ENCODE measurements around the gene SKOR1. TPM values are rescaled to one million over a fixed set of nuclear protein-coding genes. Genes with fewer than 3 reads are reported as not detected.
A peak's percentile ranks its signal among the peaks of the same experiment; 100 is the strongest.

SKOR1 gene
- under 1 TPM; 0.16 to 0.29 (median 0.25) TPM for polyA plus RNA-seq (ENCODE audit: insufficient read length in 3 of 3)

GRCh38 chr15:67824976-67825880, at the start of gene SKOR1:
TSS of gene SKOR1 (plus strand) at chr15:67825509. CDS start at chr15:67825603, 94 bp downstream.
- no peak for DNase-seq (ENCODE audit: low read depth in 3 of 3, low spot score in 2 of 3)

GRCh38 chr15:67775998-67776397, 49.3 kb upstream of the SKOR1 start:
- DNase-seq (ENCODE audit: low read depth in 3 of 3, low spot score in 2 of 3) = no peak

DNA sequence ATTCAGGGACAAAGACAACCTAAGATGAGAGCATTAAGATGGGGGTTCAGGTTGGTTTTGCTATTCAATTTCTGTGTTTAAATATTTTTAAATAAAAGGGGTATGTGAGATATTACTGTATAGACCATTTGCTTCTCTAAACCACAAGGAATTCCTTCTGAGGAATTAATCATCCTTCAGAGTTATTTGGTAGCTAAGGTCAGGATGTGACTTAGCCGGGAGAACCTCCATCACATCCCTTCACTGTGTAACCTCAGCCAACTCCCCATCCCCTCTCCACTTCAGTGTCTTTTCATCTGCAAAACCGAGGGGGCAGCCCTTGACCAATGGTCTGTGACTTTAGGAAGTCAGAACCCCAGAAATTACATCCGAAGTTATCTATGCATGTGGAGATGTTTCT, 48.7 kb upstream of the SKOR1 start:
- no peak for DNase-seq (ENCODE audit: low read depth in 3 of 3, low spot score in 2 of 3)

- no peak for DNase-seq (ENCODE audit: low read depth in 3 of 3, low spot score in 2 of 3)
Measured at GRCh38 chr15:67777071-67777470, 48.2 kb upstream of the SKOR1 start.

- no peak for DNase-seq (ENCODE audit: low read depth in 3 of 3, low spot score in 2 of 3)
Measured at GRCh38 chr15:67777773-67778172, 47.5 kb upstream of the SKOR1 start.

DNA sequence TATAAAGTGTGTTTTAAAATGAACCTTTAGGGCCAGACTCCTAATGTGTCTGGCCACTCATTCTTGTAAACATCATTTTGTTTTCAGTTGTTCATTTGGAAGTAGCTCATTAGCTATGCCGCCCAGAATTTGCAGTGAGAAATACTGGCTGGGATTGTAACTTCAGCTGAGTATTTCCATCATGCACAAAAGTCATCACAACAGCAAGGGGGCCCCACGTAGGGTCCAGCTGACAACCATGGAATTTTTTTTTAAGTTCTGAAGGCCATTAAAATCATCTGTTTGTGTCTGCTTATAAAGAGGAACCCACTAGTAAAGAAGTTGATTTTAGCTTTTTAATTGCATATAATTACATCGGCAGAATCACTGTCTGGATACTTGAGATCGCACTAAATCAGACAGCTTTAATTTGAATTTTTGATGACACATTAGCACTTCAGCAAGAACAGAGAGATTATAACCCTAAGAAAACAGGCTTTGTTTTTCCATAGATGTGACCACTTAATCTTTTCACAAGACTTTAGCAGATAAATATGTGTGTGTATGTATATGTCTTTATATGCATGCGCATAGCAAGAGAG, 46.3 kb upstream of the SKOR1 start:
- DNase-seq (ENCODE audit: low read depth in 3 of 3, low spot score in 2 of 3) = no peak

DNA sequence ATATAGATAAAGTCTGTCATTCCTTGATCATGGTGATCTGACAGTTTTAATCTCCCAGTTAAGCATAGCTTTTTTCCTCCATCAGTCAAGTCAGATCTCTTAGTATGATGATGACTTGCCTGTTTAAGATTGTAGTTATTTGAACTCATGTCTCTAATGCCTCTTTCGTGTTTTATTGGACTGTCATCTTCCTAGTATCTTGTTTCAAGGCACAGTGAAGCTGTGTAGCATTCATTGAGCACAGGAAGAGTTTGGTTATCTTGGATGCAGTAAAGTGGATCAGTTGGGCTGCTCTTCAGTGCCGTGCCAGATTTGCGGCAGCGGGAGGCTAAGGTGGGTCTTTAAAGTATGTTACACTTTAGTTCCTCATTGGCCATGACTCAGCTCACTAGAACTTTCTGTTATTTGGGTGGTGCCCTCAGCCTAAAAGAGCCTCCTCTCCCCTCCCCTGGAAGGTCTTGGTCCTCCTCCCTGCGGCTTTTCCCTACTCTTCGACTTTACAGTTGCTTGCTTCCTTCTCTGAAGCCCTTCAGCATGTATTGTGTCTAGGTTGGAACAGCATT, 45.7 kb upstream of the SKOR1 start:
- DNase-seq (ENCODE audit: low read depth in 3 of 3, low spot score in 2 of 3) = no peak

GRCh38 chr15:67781061-67781460, 44.2 kb upstream of the SKOR1 start:
- no peak for DNase-seq (ENCODE audit: low read depth in 3 of 3, low spot score in 2 of 3)

DNA sequence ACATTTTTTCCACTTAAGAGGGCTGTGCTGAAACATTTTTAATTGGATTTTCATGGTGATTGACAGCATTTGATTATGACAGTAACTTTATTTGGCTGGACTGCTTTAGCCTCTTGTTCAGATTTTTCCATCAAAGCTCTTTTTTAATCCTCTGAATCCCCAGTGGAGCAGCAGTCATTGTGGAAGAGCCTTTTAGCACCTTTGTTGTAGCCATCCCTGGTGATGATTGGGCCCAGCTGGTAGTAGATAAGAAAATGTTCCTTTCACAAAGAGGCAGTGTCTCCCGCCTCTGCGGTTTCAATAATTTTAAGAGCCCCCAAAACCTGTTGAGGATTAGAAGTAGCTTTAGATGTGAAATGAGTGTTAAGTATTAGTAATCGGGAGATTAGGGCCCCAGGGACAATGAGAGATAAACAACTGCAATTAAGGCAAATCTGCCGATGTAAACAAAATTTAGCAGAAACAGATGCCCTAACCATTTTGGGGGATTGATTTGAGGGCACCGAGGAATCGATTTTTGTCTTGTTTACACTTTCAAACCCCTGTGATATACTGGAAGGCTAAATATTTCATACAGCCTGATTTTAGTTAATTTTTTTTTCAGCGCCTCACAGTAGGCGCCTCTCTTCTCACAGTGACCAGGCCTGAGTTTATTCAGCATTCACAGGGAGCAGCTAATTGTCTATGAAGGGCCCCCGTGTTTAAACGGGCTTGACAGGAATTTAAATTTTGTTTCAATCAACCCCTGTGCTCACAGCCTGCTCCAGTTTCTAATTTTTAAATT, 43.2 kb upstream of the SKOR1 start:
- no peak for DNase-seq (ENCODE audit: low read depth in 3 of 3, low spot score in 2 of 3)

GRCh38 chr15:67782691-67782991, 42.7 kb upstream of the SKOR1 start:
- DNase-seq (ENCODE audit: low read depth in 3 of 3, low spot score in 2 of 3) = no peak

DNA sequence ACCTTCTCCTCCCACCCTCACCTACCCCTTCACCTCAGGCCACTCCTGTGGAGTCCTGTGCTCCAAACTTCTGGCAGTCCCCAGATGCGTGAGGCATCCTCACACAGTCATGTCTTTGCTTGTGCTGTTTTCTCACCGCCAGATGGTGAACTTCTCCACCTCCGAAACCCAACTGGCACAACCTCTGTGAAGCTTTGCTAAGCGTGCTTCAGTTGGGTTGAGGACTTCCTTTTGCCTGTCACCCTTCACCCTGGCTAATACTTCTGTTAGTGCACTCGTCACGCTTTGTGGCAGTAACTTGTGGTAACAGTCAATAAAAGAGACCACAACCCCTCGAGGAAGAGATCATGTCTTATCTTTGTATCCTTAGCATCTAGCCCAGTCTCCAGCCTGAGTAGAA, 42.0 kb upstream of the SKOR1 start:
- DNase-seq (ENCODE audit: low read depth in 3 of 3, low spot score in 2 of 3) = no peak

- DNase-seq (ENCODE audit: low read depth in 3 of 3, low spot score in 2 of 3) = no peak
Measured at GRCh38 chr15:67784090-67784781, 41.1 kb upstream of the SKOR1 start.

- DNase-seq (ENCODE audit: low read depth in 3 of 3, low spot score in 2 of 3) = no peak
Measured at GRCh38 chr15:67784856-67785430, 40.4 kb upstream of the SKOR1 start.

- DNase-seq (ENCODE audit: low read depth in 3 of 3, low spot score in 2 of 3) = no peak
Measured at GRCh38 chr15:67785431-67785830, 39.9 kb upstream of the SKOR1 start.

- no peak for DNase-seq (ENCODE audit: low read depth in 3 of 3, low spot score in 2 of 3)
Measured at GRCh38 chr15:67786646-67787045, 38.7 kb upstream of the SKOR1 start.

DNA sequence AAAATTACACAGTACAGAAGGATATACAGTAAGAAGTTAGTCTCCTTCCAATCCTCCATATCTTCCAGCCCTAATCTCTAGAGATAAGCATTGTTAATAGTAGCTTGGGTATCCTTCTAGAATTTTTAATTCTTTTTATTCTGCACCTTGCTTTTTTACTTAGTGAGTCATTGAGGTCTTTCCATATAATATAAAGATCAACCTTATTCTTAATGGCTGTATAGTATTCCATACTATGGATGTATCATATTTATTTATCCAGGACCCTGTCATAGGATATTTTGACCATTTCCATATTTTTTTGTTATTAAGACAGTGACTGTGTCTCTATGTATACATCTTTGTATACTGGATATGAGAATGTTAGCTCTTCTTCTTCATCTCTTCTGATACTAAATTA, 36.3 kb upstream of the SKOR1 start:
- DNase-seq (ENCODE audit: low read depth in 3 of 3, low spot score in 2 of 3) = no peak

- no peak for DNase-seq (ENCODE audit: low read depth in 3 of 3, low spot score in 2 of 3)
Measured at GRCh38 chr15:67790610-67791319, 34.5 kb upstream of the SKOR1 start.

- peak in 1 of 3 donors; percentile 39 for DNase-seq (ENCODE audit: low read depth in 3 of 3, low spot score in 2 of 3)
Measured at GRCh38 chr15:67792250-67792942, 32.9 kb upstream of the SKOR1 start.
